ENCODE data around the gene IFNA7.
"Not testable (repeated sequence)": the region's sequence is repeated elsewhere in the genome, so short reads cannot be mapped to it uniquely, and the experiment has no call there.

IFNA7 gene

DNA sequence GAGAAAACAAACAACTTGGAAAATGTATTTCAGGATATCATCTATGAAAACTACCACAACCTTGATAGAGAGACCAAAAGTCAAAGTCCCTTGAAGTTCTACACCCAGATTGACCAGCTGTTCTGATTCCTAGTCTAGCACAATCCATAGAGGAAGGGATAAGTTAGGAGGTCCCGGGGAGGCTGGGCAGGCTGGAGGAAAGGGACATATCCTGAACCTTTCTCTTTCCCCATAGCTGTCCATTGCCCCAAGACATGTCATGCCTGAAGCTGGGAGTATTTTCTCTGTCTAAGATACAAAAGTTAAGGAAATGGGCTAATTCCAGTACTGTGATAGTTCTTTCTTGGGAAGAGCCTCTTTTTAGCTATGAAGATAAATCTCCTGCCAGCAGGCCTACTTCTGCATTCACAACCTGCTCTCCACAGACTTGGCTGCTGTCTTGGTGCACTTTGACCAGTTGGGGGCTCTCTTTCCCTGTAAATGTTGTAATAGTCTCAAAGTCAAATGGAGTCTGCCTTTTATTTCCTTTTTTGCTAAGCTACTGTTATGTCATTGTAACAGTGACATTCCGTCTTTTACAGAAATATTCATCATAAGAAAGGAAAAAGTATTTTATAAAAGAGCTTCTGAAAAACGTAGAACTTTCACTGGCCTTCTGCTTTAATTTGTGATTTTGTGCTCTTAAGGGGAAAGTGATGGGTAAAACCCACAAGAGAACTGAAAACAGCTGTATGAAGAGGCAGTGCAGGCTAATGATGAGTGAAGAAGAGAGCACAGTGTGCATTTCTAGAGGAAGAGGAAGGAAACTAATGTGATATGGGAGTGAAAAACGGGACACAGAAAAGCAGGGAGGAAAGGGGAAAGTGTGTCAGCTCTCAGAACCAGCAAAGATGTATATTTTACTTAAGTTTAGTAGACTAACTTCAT, 18.9 kb downstream of the IFNA7 start:
- H3K4me2 ChIP-seq (ENCODE audit: low read length) = peak overlapping the region; percentile 61
- H3K36me3 ChIP-seq (replicated peaks; ENCODE audit: low read depth, low read length); H3K27me3 ChIP-seq (ENCODE audit: low read depth, low read length); H3K9me3 ChIP-seq (ENCODE audit: insufficient read depth, low read length); H3K79me2 ChIP-seq (ENCODE audit: low read length); H4K20me1 ChIP-seq (ENCODE audit: insufficient read depth, low read length); H2AFZ ChIP-seq (ENCODE audit: low read depth, low read length); H3K9ac ChIP-seq (ENCODE audit: low read length): not testable (repeated sequence)
- peak overlapping the region; percentile 66 for H3K27ac ChIP-seq (ENCODE audit: low read length)
- peak; percentile 78 for TF ChIP-seq CTCF (IDR thresholded peaks at IDR 0.05; ENCODE audit: low read depth, low read length)
- peak overlapping the region; percentile 17; the same call in 1 of the 2 replicates for H3K4me3 ChIP-seq (ENCODE audit: low read length)
- H3K4me1 ChIP-seq (ENCODE audit: low read length) = peaks cover 19% of the 10 kb centered on the region

- Histone ChIP-seq H3K9me3 (ENCODE audit: insufficient read depth, low read length) (no peaks in the 10 kb centered on the region), H3K4me3 (ENCODE audit: low read length) (no peak overlapping the region), H4K20me1 (ENCODE audit: insufficient read depth, low read length) (no peaks in the 10 kb centered on the region), H3K27ac (ENCODE audit: low read length) (no peak overlapping the region), H2AFZ (ENCODE audit: low read depth, low read length) (no peak overlapping the region), H3K4me1 (ENCODE audit: low read length) (no peaks in the 10 kb centered on the region), H3K79me2 (ENCODE audit: low read length) (no peaks in the 10 kb centered on the region), H3K36me3 (replicated peaks; ENCODE audit: low read depth, low read length) (no peaks in the 10 kb centered on the region), H3K4me2 (ENCODE audit: low read length) (no peak overlapping the region), H3K9ac (ENCODE audit: low read length) (no peak overlapping the region), H3K27me3 (ENCODE audit: low read depth, low read length) (peaks cover 45% of the 10 kb centered on the region)
- TF ChIP-seq CTCF (IDR thresholded peaks at IDR 0.05; ENCODE audit: low read depth, low read length) (no peak), EZH2phosphoT487 (IDR thresholded peaks at IDR 0.05; ENCODE audit: low read depth) (no peak)
These were observed 27.3 kb downstream of the IFNA7 start for GRCh38 chr9:21174671-21175070.

GRCh38 chr9:21172156-21172555, 29.8 kb downstream of the IFNA7 start:
- H3K4me1 ChIP-seq (ENCODE audit: low read length) = no peaks in the 10 kb centered on the region
- no peak overlapping the region for H3K9ac ChIP-seq (ENCODE audit: low read length)
- H3K79me2 ChIP-seq (ENCODE audit: low read length) = no peaks in the 10 kb centered on the region
- no peak overlapping the region for H3K4me2 ChIP-seq (ENCODE audit: low read length)
- peaks cover 33% of the 10 kb centered on the region for H3K27me3 ChIP-seq (ENCODE audit: low read depth, low read length)
- H4K20me1 ChIP-seq (ENCODE audit: insufficient read depth, low read length) = no peaks in the 10 kb centered on the region
- no peaks in the 10 kb centered on the region for H3K9me3 ChIP-seq (ENCODE audit: insufficient read depth, low read length)
- no peak overlapping the region for H3K4me3 ChIP-seq (ENCODE audit: low read length)
- TF ChIP-seq CTCF (IDR thresholded peaks at IDR 0.05; ENCODE audit: low read depth, low read length) = no peak
- TF ChIP-seq EZH2phosphoT487 (IDR thresholded peaks at IDR 0.05; ENCODE audit: low read depth) = no peak
- H2AFZ ChIP-seq (ENCODE audit: low read depth, low read length) = no peak overlapping the region
- H3K36me3 ChIP-seq (replicated peaks; ENCODE audit: low read depth, low read length) = no peaks in the 10 kb centered on the region
- H3K27ac ChIP-seq (ENCODE audit: low read length) = no peak overlapping the region

DNA sequence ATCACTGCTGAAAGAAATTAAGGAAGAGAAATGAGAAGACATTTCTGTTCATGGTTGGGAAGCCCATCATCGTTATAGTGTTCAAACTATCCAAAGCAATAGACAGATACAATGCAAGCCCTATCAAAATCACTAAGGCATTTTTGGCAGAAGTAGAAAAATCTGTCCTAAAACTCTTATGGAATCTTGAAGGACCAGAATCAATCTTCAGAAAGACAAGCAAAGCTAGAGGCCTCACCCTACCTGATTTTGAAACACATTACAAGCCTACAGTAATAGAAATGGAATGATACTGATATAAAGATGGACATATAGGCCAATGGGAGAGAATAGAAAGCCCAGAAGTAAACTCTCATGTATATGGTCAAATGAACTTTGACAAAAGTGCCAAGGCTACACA, 30.7 kb downstream of the IFNA7 start:
- no peak overlapping the region for H3K4me3 ChIP-seq (ENCODE audit: low read length)
- TF ChIP-seq CTCF (IDR thresholded peaks at IDR 0.05; ENCODE audit: low read depth, low read length) (no peak), EZH2phosphoT487 (IDR thresholded peaks at IDR 0.05; ENCODE audit: low read depth) (no peak)
- H3K4me1 ChIP-seq (ENCODE audit: low read length) = no peaks in the 10 kb centered on the region
- H3K4me2 ChIP-seq (ENCODE audit: low read length) = no peak overlapping the region
- no peaks in the 10 kb centered on the region for H4K20me1 ChIP-seq (ENCODE audit: insufficient read depth, low read length)
- H3K79me2 ChIP-seq (ENCODE audit: low read length) = no peaks in the 10 kb centered on the region
- no peaks in the 10 kb centered on the region for H3K36me3 ChIP-seq (replicated peaks; ENCODE audit: low read depth, low read length)
- H3K27ac ChIP-seq (ENCODE audit: low read length) = no peak overlapping the region
- H3K27me3 ChIP-seq (ENCODE audit: low read depth, low read length) = peaks cover 27% of the 10 kb centered on the region
- no peaks in the 10 kb centered on the region for H3K9me3 ChIP-seq (ENCODE audit: insufficient read depth, low read length)
- H2AFZ ChIP-seq (ENCODE audit: low read depth, low read length) = no peak overlapping the region
- H3K9ac ChIP-seq (ENCODE audit: low read length) = no peak overlapping the region

DNA sequence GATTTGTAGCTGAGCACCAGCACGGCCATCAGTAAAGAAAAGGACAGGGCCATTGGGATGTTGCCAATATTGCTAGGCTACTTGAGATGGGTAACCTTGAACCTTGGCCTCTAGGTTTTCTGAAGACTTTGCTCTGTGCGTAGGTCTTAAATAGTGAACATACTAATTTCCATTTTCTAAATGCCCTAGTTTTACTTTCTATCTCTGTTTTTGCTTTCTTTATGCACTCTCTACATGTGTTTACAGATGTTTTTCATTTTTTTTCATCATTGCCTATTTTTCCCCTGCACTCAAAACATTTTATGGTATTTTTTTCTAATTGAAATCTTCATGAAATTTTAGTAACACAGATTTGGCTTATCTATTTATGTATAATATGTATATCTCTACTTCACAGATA, 35.4 kb downstream of the IFNA7 start, which contains the start of gene IFNA21:
TSS of gene IFNA21 (minus strand) at position 101 of the 400 bp plus-strand sequence. CDS start at position 53, 48 bp downstream.
- not testable (repeated sequence) for H3K79me2 ChIP-seq (ENCODE audit: low read length); H3K4me2 ChIP-seq (ENCODE audit: low read length); H2AFZ ChIP-seq (ENCODE audit: low read depth, low read length); H3K9me3 ChIP-seq (ENCODE audit: insufficient read depth, low read length); H4K20me1 ChIP-seq (ENCODE audit: insufficient read depth, low read length); H3K4me1 ChIP-seq (ENCODE audit: low read length); H3K4me3 ChIP-seq (ENCODE audit: low read length); H3K27ac ChIP-seq (ENCODE audit: low read length); H3K36me3 ChIP-seq (replicated peaks; ENCODE audit: low read depth, low read length); H3K9ac ChIP-seq (ENCODE audit: low read length)
- peaks cover 16% of the 10 kb centered on the region for H3K27me3 ChIP-seq (ENCODE audit: low read depth, low read length)

All from OCI-LY3 (cell line).